GM18867 (cell line): ENCODE data around the gene SCRN2.
A peak's percentile ranks its signal among the peaks of the same experiment; 100 is the strongest.

Experiments used
- ATAC-seq: cut with Tn5 transposase; IDR thresholded peaks from one replicate; pipeline ENCODE4 v1.9.1; 2021; ENCODE audit warnings: mild to moderate bottlenecking, moderate library complexity; ENCODE audit not compliant: unreplicated experiment

The SCRN2 gene

GRCh38 chr17:47822785-47823184, 18.3 kb downstream of the SCRN2 start:
- no peak for ATAC-seq

- peak; percentile 79 for ATAC-seq
Observed at GRCh38 chr17:47821424-47822391, 19.4 kb downstream of the SCRN2 start, which contains the start of gene OSBPL7. OSBPL7 (minus strand) TSS chr17:47821794; CDS start chr17:47820278, 1,516 bp downstream.

- ATAC-seq, result no peak
Observed at GRCh38 chr17:47821031-47821423, 20.0 kb downstream of the SCRN2 start.

- no peak for ATAC-seq
Observed at GRCh38 chr17:47820033-47820789, 20.9 kb downstream of the SCRN2 start.

GRCh38 chr17:47819475-47819874, 21.6 kb downstream of the SCRN2 start:
- ATAC-seq, result no peak

- no peak for ATAC-seq
Observed at GRCh38 chr17:47818002-47818695, 22.9 kb downstream of the SCRN2 start.

- no peak for ATAC-seq
Observed at GRCh38 chr17:47816947-47817346, 24.1 kb downstream of the SCRN2 start.

GRCh38 chr17:47816111-47816735, 24.9 kb downstream of the SCRN2 start:
- no peak for ATAC-seq

GRCh38 chr17:47815106-47815918, 25.8 kb downstream of the SCRN2 start:
- ATAC-seq, result no peak

GRCh38 chr17:47813512-47814031, 27.5 kb downstream of the SCRN2 start:
- ATAC-seq, result no peak

- no peak for ATAC-seq
Observed at GRCh38 chr17:47813077-47813476, 28.0 kb downstream of the SCRN2 start.

GRCh38 chr17:47812146-47812920, 28.7 kb downstream of the SCRN2 start:
- no peak for ATAC-seq

- ATAC-seq, result no peak
Observed at GRCh38 chr17:47811709-47812108, 29.4 kb downstream of the SCRN2 start.

- no peak for ATAC-seq
Observed at GRCh38 chr17:47810901-47811635, 30.0 kb downstream of the SCRN2 start.

- peak; percentile 61 for ATAC-seq
Observed at GRCh38 chr17:47810200-47810821, 30.8 kb downstream of the SCRN2 start.

- no peak for ATAC-seq
Observed at GRCh38 chr17:47808830-47809480, 32.1 kb downstream of the SCRN2 start.
